MM.1S (cell line): ENCODE measurements around the gene CPNE7.
"Not testable (repeated sequence)": the region's sequence is repeated elsewhere in the genome, so short reads cannot be mapped to it uniquely, and the experiment has no call there.

Experiments
- DNase-seq: peaks from one replicate; pipeline ENCODE4 v3.0.0-alpha.2; 2015
- H2AFZ ChIP-seq: fragments of 300-600 bp; sonication (generic); 2 replicates; pipeline ENCODE4 v1.6.0; 2016; ENCODE audit warnings: antibody characterized with exemption, low read length
- H3F3A ChIP-seq: fragments of 300-600 bp; sonication (generic); 2 replicates; pipeline ENCODE4 v1.6.1; 2016; ENCODE audit warnings: mild to moderate bottlenecking, antibody characterized with exemption, low read length, moderate library complexity, mixed read lengths; ENCODE audit not compliant: insufficient read depth
- H3K27ac ChIP-seq: fragments of 300-600 bp; sonication (generic); 2 replicates; pipeline ENCODE4 v1.5.1; 2016; ENCODE audit warnings: mild to moderate bottlenecking, low read length
- H3K27me3 ChIP-seq: fragments of 300-600 bp; sonication (generic); replicated peaks from 2 replicates; pipeline ENCODE4 v1.6.0; 2016; ENCODE audit warnings: low read length; ENCODE audit not compliant: insufficient read depth
- H3K36me3 ChIP-seq: fragments of 300-600 bp; sonication (generic); replicated peaks from 2 replicates; pipeline ENCODE4 v1.6.1; 2016; ENCODE audit warnings: mild to moderate bottlenecking, low read length, mixed read lengths; ENCODE audit not compliant: insufficient read depth
- H3K4me1 ChIP-seq: fragments of 300-600 bp; sonication (generic); 2 replicates; pipeline ENCODE4 v1.6.1; 2016; ENCODE audit warnings: low read length, mixed read lengths
- H3K4me2 ChIP-seq: fragments of 300-600 bp; sonication (generic); 2 replicates; pipeline ENCODE4 v1.6.0; 2016; ENCODE audit warnings: low read depth, low read length
- H3K4me3 ChIP-seq: fragments of 300-600 bp; sonication (generic); 2 replicates; pipeline ENCODE4 v1.5.1; 2016; ENCODE audit warnings: low read length, mixed read lengths
- H3K79me2 ChIP-seq: fragments of 300-600 bp; sonication (generic); 2 replicates; pipeline ENCODE4 v1.6.1; 2016; ENCODE audit warnings: mixed run types, low read length, mixed read lengths
- H3K9ac ChIP-seq: fragments of 300-600 bp; sonication (generic); 2 replicates; pipeline ENCODE4 v1.6.1; 2016; ENCODE audit warnings: low read length, mixed read lengths
- H3K9me2 ChIP-seq: fragments of 300-600 bp; sonication (generic); replicated peaks from 2 replicates; pipeline ENCODE4 v1.6.1; 2016; ENCODE audit warnings: mild to moderate bottlenecking, low read length, mixed read lengths; ENCODE audit not compliant: insufficient read depth
- H3K9me3 ChIP-seq: fragments of 300-600 bp; sonication (generic); replicated peaks from 2 replicates; pipeline ENCODE4 v1.6.1; 2016; ENCODE audit warnings: mild to moderate bottlenecking, low read length, mixed read lengths; ENCODE audit not compliant: insufficient read depth
- H4K20me1 ChIP-seq: fragments of 300-600 bp; sonication (generic); 2 replicates; pipeline ENCODE4 v1.6.1; 2016; ENCODE audit warnings: mild to moderate bottlenecking, low read length, moderate library complexity, mixed read lengths; ENCODE audit not compliant: insufficient read depth
- CTCF ChIP-seq: fragments of 300-600 bp; sonication (generic); IDR thresholded peaks from 2 replicates; pipeline ENCODE4 v1.5.1; 2016; ENCODE audit warnings: antibody characterized with exemption, low read length, mixed read lengths
- EZH2 ChIP-seq: fragments of 300-600 bp; sonication (generic); optimal IDR thresholded peaks from 2 replicates; pipeline ENCODE3; 2017; ENCODE audit warnings: low read depth, mild to moderate bottlenecking, antibody characterized with exemption, low read length, mixed read lengths
- EZH2phosphoT487 ChIP-seq: fragments of 300-600 bp; sonication (generic); IDR thresholded peaks from 2 replicates; pipeline ENCODE4 v1.6.1; 2018; ENCODE audit warnings: antibody characterized with exemption, low read length

Gene CPNE7

GRCh38 chr16:89586853-89587252 lies 11.3 kb downstream of the CPNE7 start:
- Histone ChIP-seq H3K36me3 (no peaks in the 10 kb centered on the region), H3K9me2 (no peaks in the 10 kb centered on the region), H3K79me2 (no peaks in the 10 kb centered on the region), H2AFZ (no peak overlapping the region), H3K9ac (no peak overlapping the region), H3K4me3 (no peak overlapping the region), H3K4me2 (no peak overlapping the region), H3K4me1 (0 out of 2 replicates have a peak, but pooled peaks cover 3% of the 10 kb centered on the region), H3K9me3 (no peaks in the 10 kb centered on the region), H3K27me3 (no peaks in the 10 kb centered on the region; the same call in 1 of the 2 replicates), H3F3A (no peaks in the 10 kb centered on the region), H3K27ac (no peak overlapping the region), H4K20me1 (no peaks in the 10 kb centered on the region)
- TF ChIP-seq CTCF (no peak), EZH2phosphoT487 (no peak), EZH2 (no peak)
- no peak for DNase-seq

- not testable (repeated sequence) for H3K9me3 ChIP-seq, H3K27ac ChIP-seq, H3K9me2 ChIP-seq, H3K4me1 ChIP-seq, H3K4me3 ChIP-seq, H4K20me1 ChIP-seq, H3K9ac ChIP-seq, H2AFZ ChIP-seq, DNase-seq, H3F3A ChIP-seq, H3K79me2 ChIP-seq, H3K4me2 ChIP-seq, H3K36me3 ChIP-seq, H3K27me3 ChIP-seq
Observed at GRCh38 chr16:89587676-89588075, 12.1 kb downstream of the CPNE7 start.

- Histone ChIP-seq H3K27me3 (no peaks in the 10 kb centered on the region; the same call in 1 of the 2 replicates), H4K20me1 (no peaks in the 10 kb centered on the region), H3K9me2 (no peaks in the 10 kb centered on the region), H3K9me3 (no peaks in the 10 kb centered on the region), H2AFZ (no peak overlapping the region), H3K79me2 (no peaks in the 10 kb centered on the region), H3F3A (no peaks in the 10 kb centered on the region), H3K27ac (no peak overlapping the region), H3K9ac (no peak overlapping the region), H3K36me3 (no peaks in the 10 kb centered on the region), H3K4me3 (no peak overlapping the region), H3K4me1 (0 out of 2 replicates have a peak, but pooled peaks cover 3% of the 10 kb centered on the region), H3K4me2 (no peak overlapping the region)
- no peak for DNase-seq
- TF ChIP-seq EZH2, result no peak
- no peak for TF ChIP-seq CTCF
- TF ChIP-seq EZH2phosphoT487, result no peak
Observed at GRCh38 chr16:89588413-89589109, 13.0 kb downstream of the CPNE7 start.

- Histone ChIP-seq H2AFZ (no peak overlapping the region), H3K4me3 (no peak overlapping the region), H3K9ac (no peak overlapping the region), H3K27me3 (no peaks in the 10 kb centered on the region), H3K9me2 (no peaks in the 10 kb centered on the region), H3K4me1 (0 out of 2 replicates have a peak, but pooled peaks cover 3% of the 10 kb centered on the region), H3K9me3 (no peaks in the 10 kb centered on the region), H3K36me3 (no peaks in the 10 kb centered on the region), H3K79me2 (no peaks in the 10 kb centered on the region), H3K27ac (no peak overlapping the region), H3F3A (no peaks in the 10 kb centered on the region), H4K20me1 (no peaks in the 10 kb centered on the region), H3K4me2 (no peak overlapping the region)
- no peak for TF ChIP-seq CTCF
- no peak for TF ChIP-seq EZH2
- TF ChIP-seq EZH2phosphoT487, result no peak
- DNase-seq, result no peak
Observed at GRCh38 chr16:89589241-89589926, 13.8 kb downstream of the CPNE7 start.
